ENCODE results near the gene GRAP2.

GRCh38 chr22:39970742-39971141 lies 69.9 kb downstream of the GRAP2 start:
- no peak for TF ChIP-seq TCF12 (IDR thresholded peaks at IDR 0.05; ENCODE audit: low read depth)
- no peak for TF ChIP-seq TAF1 (IDR thresholded peaks at IDR 0.05; ENCODE audit: low read depth)
- TF ChIP-seq REST (IDR thresholded peaks at IDR 0.05; ENCODE audit: low read depth): no peak
- TF ChIP-seq RAD21 (IDR thresholded peaks at IDR 0.05; ENCODE audit: low read depth): no peak
- TF ChIP-seq MAX (IDR thresholded peaks at IDR 0.05): no peak
- no peak for TF ChIP-seq EGR1 (IDR thresholded peaks at IDR 0.05)
